ENCODE measurements around the gene MAP1A.
"Not testable (repeated sequence)": the region's sequence is repeated elsewhere in the genome, so short reads cannot be mapped to it uniquely, and the experiment has no call there.

The MAP1A gene

GRCh38 chr15:43529587-43530345 lies 12.4 kb downstream of the MAP1A start:
- DNase-seq (ENCODE audit: low read depth) = no peak

- DNase-seq (ENCODE audit: low read depth) = no peak
These were observed 13.7 kb downstream of the MAP1A start for GRCh38 chr15:43531018-43531670.

- DNase-seq (ENCODE audit: low read depth) = not testable (repeated sequence)
These were observed 15.4 kb downstream of the MAP1A start for GRCh38 chr15:43532826-43533225.

GRCh38 chr15:43534897-43535296 lies 17.5 kb downstream of the MAP1A start:
- DNase-seq (ENCODE audit: low read depth) = no peak

GRCh38 chr15:43538091-43538490 lies 20.7 kb downstream of the MAP1A start:
- DNase-seq (ENCODE audit: low read depth) = no peak

GRCh38 chr15:43541785-43542184 lies 24.4 kb downstream of the MAP1A start:
- no peak for DNase-seq (ENCODE audit: low read depth)

- no peak for DNase-seq (ENCODE audit: low read depth)
These were observed 26.9 kb downstream of the MAP1A start for GRCh38 chr15:43544266-43544665.

- DNase-seq (ENCODE audit: low read depth) = no peak
These were observed 28.0 kb downstream of the MAP1A start for GRCh38 chr15:43545426-43545825.

- no peak for DNase-seq (ENCODE audit: low read depth)
These were observed 30.1 kb downstream of the MAP1A start for GRCh38 chr15:43547539-43547938.

GRCh38 chr15:43550527-43551363 lies 33.3 kb downstream of the MAP1A start:
- no peak for DNase-seq (ENCODE audit: low read depth)

GRCh38 chr15:43552256-43552655 lies 34.8 kb downstream of the MAP1A start:
- no peak for DNase-seq (ENCODE audit: low read depth)

- no peak for DNase-seq (ENCODE audit: low read depth)
These were observed 35.6 kb downstream of the MAP1A start for GRCh38 chr15:43552986-43553385.

GRCh38 chr15:43562753-43563152 lies 45.3 kb downstream of the MAP1A start:
- not testable (repeated sequence) for DNase-seq (ENCODE audit: low read depth)

- not testable (repeated sequence) for DNase-seq (ENCODE audit: low read depth)
These were observed 46.4 kb downstream of the MAP1A start for GRCh38 chr15:43563793-43564192.

- not testable (repeated sequence) for DNase-seq (ENCODE audit: low read depth)
These were observed 49.2 kb downstream of the MAP1A start for GRCh38 chr15:43566615-43567014.

GRCh38 chr15:43574607-43575006 lies 57.2 kb downstream of the MAP1A start:
- not testable (repeated sequence) for DNase-seq (ENCODE audit: low read depth)

Data from activated T-cell treated with anti-CD3 and anti-CD28 coated beads for 24 hours (primary cell).